HG03095 (cell line): ENCODE results near the gene OXLD1.

Source experiments
- ATAC-seq: cut with Tn5 transposase; IDR thresholded peaks from one replicate; pipeline ENCODE4 v1.9.1; 2021; ENCODE audit warnings: moderate library complexity; ENCODE audit not compliant: unreplicated experiment

Gene OXLD1

DNA sequence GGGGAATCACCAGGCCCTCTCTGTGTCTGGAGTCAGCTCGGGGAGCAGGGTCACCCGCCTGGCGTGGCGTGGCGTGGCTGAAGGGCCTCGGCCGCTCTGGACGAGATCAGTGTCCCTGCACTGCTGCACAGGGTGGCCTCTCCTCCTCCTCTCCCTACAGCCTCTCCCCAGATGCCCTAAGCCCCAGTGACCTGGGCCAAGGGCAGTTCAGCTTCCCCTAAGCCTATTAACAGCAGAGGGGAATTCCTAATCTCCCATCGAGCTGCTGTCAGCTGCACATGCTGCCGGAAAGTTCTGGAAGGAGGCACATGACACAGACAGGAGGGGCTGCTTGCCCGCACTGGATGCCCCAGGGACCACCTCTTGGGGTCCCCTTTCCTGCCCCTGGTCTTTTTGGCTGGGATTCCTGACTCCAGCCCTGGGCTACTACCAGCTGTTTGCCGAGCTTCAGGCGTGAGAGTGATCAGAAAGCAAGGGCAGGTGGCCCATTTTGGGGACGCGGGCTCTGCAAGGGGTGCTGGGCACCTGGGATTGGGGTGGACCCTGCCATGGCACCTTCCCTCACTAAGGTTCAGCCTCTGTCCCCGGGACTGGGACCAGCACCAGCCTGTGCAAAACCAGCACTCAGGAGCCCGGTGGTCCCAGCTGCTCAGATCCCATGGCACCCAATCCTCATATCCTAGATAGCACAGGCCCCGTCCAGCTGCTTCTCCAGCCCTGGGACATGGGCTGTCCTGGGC, 10.9 kb downstream of the OXLD1 start:
- ATAC-seq: no peak

DNA sequence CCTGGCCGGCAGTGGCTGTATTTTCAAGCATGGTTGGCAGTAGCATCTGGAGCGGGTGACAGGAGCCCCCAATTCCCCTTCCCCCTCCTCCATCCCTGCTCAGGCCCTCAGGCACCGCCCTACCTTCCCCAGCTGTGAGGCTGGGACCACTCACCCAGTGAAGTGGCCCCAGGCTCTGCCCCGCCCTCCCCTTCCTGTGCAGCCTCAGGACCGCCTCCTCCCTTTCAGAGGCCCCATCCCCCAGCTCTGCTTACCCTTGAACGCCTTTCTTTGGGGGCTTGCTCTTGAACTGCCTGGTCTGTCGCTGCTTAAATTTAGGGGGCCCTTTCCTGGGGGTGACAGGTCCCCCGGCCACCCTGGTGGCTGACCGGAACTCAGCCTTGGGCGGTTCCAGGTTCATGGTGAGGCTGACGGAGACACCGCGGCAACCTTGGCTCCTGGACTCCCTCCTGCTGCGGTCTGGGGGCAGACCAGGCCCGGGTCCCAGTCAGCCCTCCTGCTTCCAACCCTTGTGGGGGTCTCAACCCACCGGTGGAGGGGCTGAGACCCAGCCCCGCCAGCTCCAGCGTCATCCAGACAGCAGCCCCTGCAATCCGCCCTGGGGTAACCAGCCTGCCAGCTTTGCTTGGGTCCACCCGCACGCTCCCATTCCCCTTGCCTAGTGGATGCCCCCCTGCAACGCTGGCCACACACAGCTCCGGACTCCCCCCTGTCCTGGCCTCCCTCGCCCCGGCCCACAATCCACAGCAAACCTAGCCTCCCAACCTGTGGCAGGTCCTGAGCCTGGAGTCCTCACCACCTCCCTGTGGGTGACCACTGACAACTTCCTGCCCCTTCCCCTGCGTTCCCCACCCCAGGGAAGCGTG, 13.3 kb downstream of the OXLD1 start:
- no peak for ATAC-seq

DNA sequence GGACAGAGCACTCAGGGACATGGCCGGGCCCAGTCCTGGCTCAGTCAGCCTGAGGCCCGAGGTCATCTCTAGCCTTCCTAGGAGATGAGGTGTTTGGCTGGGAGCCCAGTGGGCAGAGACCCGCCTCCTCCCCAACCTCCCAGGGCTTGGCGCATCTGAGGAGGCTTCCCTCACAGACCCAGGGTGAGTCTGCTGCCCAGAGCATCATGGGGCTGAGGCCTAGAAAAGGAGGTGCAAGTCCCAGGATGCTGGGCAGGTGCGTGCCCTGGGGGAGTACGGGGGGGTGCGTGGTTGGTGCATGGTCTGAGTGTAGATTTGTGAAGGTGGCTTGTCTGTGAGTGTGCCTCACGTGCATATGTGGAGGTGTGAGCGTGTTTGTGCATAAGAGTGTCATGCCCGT, 14.7 kb downstream of the OXLD1 start:
- ATAC-seq: no peak

DNA sequence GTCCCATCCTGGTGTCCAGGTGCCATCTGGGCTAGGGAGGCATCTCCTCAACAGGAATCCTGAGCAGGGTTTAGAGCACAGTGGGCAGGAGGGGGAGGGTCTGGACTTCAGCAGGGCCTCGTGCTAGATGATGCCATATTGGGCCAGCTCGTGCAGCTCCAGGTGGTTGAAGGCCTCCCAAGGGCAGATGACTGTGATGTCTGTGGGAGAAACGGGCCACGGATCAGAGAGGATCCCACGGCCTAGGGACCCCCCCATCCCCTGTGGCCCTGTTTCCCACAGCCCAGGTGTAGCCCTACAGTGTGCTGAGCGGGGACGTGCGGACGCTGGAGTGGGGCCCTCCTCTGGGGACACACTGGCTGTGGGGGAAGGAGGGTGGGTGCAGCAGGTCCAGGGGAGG, 15.5 kb downstream of the OXLD1 start:
- ATAC-seq: no peak

DNA sequence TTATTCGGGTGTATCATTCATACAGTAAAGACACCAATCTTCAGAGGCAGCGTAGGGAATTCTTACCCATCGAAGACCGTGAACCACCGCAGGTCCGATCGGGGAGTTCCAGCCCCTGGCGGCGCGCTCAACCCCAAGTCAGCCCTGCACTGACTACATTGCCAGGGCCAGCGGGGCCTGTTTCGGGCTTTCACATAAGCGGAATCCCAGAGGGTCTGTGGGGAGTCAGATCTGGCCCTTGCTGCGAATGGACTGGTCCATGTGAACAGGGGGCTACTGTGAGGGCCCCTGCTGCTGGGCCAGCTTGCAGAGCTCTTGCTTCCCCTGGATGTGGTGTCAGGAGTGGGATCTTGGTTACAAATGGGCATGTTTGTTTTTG, 17.7 kb downstream of the OXLD1 start:
- ATAC-seq: no peak

DNA sequence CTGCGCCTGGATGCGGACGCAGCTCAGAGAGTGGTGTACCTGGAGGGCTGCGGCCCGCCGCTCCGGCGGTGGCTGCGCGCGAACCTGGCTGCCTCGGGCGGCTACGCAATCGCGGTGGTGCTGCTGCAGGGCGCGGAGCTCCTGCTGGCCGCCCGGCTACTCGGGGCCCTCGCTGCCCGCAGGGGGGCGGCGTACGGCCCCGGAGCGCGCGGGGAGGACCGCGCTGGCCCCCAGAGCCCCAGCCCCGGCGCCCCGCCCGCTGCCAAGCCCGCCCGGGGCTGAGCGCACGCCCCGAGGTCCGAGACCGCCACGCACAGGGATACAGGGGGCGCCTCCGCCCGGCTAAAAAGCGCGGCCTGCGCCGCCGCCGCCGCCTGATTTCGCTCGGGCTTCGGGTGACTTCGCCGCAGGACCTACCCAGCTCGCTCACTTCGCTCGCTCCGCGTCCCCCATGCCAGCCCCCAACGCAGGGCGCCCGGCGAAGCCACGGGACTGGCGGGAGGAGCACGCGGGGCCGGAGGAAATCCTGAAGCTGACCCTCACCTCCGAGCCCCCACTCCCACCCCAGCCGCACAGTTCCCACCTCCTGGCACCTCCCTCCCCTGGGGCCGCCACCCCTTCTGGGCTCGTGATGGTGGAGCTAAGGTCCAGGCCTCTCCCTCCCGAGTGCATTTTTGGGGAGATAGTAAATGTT, 18.2 kb downstream of the OXLD1 start:
- ATAC-seq: no peak

DNA sequence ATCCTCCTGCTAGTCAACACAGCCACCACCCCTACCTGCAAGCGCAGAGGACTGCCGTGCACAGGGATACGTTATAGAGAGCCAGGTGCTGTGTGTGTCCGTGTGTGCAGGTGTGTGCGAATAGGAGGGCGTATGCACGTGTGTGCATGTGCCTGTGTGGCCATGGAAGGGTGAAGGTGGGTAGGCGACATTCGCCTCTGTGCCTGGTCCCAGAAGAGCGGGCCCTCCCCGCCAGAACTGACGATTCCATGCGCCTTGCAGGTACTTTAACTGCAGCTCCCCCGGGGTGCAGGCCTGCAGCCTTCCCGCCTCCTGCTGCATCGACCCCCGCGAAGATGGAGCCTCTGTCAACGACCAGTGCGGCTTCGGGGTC, 18.8 kb downstream of the OXLD1 start:
- no peak for ATAC-seq

DNA sequence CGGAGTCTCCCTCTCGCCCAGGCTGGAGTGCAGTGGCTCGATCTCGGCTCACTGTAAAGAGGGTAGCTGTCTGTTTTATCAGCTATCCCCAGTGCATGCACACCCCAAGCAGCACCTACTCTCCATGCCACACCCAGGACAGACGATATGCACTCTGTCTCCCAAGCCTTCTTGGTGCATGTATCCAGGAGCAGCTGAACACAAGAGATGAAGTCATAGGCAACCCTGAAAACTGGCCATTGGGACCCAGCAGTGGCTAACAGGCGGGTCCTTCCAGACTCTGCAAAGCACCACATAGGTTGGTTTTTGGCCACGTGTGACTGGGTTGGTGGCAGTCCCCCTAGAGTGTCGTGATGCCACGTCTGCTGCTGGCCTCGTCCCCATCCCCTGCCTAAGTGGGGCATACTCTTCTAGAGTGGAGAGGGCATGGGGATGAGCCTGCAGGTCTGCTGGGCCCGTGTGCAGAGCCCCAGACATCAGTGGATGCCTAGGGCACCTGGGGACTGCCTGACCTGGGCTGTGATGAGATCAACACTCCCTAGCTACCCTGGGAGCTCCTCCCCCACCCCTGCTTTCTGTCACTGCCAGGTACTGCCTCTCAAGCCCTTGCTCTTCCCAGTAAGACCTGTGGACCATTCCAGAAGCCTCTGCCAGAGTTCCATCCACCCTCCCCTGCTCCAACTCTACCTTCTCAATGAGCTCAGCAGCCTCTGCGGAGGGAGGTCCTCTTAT, 19.4 kb downstream of the OXLD1 start:
- no peak for ATAC-seq

DNA sequence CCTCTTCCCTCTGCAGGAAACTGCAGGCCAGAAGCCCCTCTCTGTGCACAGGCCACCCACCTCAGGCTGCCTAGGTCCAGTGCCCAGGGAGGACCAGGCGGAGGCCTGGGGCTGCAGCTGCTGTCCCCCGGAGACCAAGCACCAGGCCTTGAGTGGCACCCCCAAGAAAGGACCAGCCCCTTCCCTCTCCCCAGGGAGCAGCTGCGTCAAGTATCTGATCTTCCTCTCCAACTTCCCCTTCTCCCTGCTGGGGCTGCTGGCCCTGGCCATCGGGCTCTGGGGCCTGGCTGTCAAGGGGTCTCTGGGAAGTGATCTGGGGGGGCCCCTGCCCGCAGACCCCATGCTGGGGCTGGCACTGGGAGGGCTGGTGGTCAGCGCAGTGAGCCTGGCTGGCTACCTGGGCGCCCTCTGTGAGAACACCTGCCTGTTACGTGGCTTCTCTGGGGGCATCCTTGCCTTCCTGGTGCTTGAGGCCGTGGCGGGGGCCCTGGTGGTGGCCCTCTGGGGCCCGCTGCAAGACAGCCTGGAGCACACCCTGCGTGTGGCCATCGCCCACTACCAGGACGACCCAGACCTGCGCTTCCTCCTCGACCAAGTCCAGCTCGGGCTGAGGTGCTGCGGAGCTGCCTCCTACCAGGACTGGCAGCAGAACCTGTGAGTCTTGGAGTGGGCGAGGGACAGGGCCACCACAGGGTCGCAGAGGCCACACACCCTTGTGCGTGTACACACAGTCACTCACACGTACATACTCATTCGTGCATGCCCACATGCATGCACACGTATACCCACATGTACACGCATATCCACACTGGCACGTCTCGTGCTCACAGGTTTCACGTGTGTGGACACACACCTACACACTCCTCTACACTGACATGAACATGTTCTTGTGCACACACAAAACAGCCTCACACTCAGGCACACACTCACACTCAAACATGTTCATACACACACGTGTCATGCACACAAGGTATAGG, 21.1 kb downstream of the OXLD1 start:
- ATAC-seq: no peak

DNA sequence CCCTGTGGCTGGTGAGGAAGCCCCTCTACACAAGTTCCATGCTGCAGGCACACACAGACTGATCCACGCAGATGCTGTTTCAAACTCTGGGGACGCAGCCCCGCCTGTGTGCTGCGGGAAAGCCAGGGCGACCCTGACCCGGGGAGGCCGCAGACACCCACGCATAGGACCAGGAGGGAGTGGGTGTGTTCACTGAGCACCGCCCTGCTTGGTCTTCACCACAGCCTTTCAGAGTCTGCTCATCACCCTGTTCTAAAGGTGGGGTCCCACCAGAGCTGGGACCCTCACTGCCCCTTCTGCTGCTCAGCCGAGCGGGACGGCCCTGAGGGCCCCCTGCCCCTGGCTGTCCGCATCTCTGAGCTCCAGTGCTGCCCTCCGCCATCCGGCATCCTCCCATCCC, 21.9 kb downstream of the OXLD1 start:
- no peak for ATAC-seq

DNA sequence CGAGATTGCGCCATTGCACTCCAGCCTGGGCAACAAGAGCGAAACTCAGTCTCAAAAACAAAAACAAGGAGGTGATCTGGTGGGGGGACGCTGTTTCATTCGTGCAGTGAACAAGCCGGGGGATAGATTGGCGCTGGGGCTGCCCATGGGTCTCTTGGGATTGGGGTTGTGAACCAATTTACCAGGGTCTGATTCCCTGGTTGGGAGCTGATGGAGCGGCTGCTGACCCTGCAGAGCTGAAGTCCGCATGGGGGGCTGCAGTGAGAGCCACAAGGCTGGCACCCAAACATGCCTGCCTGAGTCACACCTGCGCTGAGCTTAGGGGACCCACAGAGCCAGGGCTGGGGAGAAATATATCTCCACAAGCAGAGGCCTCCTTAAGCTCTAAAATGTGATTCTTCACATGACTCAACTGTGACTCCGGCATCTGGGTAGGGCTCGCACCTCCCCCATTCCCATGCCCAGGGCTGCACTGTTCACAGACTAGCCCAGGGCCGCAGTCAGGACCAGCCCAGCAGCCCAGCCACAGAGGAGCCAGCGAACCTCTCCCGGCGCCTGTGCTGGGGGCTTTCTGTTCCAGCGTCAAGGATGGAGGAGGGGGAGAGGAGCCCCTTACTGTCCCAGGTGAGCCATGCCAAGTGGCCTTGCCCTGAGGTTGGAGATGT, 24.4 kb downstream of the OXLD1 start:
- no peak for ATAC-seq

DNA sequence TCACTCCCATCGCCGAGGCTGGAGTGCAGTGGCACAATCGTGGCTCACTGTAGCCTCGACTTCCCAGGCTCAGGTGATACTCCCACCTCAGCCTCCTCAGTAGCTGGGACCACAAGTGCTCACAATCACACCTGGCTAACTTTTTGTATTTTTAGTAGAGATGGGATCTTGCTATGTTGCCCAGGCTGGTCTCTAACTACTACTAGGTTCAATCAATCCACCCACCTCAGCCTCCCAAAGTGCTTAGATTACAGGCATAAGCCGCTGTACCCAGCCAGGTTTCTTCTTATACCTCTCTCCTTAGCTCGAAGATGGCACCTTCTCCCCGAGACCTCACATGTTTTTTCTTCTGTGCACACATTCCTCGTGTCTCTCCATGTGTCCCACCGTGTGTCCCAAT, 26.4 kb downstream of the OXLD1 start:
- no peak for ATAC-seq

DNA sequence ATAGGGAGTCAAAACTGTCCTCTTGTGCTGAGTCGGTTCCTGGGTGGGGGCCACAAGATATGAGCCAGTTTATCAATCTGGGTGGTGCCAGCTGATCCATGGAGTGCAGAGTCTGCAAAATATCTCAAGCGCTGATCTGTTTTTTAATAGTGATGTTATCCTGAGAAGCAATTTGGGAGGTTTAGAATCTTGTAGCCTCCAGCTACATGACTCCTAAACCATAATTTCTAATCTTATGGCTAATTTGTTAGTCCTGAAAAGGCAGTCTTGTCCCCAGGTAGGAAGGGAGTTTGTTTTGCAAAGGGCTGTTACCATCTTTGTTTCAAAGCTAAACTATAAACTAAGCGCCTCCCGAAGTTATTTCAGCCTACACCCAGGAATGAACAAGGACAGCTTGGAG, 27.7 kb downstream of the OXLD1 start:
- no peak for ATAC-seq

DNA sequence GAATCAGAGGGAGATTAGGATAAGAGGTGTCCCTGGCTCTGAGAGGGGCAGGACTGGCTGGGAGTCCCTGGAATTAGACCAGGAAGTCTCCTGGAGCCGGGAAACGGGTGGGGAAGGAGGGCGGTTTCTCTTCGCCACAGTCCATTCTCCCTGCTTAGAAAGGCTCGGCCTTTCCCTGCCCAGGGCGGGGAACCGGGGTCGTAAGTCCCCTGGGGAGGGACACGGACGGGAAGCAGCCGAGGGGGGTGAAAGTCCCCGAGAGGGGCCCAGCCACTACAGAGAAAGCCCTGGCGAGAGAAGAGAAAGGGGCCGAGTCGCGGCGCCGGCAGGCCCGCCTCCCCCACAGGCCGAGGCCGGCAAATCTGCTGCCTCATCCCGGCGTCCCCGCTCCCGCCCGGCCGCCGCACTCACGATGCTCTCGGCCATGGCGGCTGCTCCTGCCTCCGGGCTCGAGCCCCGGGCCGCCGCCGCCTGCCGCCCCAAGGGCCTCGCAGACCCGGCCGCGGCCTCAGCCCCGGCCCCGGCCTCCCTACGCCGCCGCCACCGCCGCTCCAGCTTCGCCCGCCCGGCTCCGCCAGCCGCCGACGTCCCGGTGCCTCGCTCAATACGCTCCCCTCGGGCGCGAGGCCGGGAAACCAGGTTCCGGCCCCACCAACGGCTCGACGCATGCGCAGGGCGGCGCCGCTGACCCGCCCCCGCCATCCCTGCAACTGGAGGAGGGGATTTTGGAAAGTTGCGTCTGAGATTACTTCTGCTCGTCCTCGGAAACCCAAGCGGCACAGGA, 29.7 kb downstream of the OXLD1 start, which contains the start of the genes NPLOC4 and TSPAN10:
Gene NPLOC4 (minus strand): TSS at position 608 of the 784 bp plus-strand sequence. CDS start 182 bp downstream, at position 426.
Gene TSPAN10 (plus strand): TSS at position 692 of the 784 bp plus-strand sequence. CDS start 5,217 bp downstream, outside the sequence.
- peak; percentile 65 for ATAC-seq

DNA sequence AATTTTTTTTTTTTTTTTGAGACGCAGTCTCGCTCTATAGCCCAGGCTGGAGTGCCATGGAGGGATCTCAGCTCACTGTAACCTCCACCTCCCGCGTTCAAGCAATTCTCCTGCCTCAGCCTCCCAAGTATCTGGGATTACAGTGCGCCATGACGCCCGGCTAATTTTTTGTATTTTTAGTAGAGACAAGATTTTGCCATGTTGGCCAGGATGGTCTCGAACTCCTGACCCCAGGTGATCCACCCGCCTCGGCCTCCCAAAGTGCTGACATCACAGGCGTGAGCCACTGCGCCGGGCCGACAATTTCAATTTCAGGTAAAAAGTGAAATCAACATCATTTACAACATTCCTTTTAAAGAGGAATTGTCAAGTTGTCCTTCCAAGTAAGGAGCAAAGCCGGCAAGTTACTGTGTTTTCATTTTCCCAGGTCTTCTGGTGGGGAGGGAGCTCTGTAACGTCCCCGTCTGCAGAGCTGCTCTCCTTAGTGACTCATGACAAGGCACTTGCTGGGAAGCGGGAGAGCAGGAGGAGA, 30.4 kb downstream of the OXLD1 start:
- peak; percentile 12 for ATAC-seq

DNA sequence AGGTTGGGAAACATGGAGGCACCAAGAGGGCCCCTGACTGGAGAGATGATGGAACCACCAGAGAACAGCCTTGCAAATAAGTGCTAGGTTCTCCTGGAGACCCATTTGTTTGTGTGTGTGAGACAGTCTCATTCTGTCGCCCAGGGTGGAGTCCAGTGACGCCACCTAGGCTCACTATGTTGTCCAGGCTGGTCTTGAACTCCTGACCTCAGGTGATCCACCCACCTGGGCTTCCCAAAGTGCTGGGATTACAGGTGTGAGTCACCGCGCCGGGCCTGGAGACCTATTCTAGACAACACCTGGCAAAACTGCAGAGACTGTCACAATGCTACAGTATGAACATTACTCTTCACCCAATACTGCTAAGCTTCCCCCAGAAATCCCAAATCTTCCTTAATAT, 31.0 kb downstream of the OXLD1 start:
- ATAC-seq: no peak

DNA sequence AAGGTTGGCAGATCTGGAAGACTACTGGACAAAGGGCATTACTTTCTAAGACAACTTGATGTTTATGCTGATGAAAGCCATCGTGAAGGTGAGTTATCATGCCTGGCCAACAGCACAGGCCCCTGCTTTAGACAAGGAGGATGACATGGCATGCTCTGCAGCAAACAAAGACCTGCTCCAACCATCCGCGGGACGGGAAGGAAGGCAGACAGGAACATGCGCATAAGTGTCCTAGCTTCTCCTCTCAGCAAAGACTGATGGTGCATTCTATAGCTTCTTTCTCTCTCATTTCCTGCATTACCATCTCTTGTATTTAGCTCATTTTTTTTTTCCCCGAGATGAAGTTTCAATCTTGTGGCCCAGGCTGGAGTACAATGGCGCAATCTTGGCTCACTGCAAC, 34.9 kb downstream of the OXLD1 start:
- ATAC-seq: no peak

DNA sequence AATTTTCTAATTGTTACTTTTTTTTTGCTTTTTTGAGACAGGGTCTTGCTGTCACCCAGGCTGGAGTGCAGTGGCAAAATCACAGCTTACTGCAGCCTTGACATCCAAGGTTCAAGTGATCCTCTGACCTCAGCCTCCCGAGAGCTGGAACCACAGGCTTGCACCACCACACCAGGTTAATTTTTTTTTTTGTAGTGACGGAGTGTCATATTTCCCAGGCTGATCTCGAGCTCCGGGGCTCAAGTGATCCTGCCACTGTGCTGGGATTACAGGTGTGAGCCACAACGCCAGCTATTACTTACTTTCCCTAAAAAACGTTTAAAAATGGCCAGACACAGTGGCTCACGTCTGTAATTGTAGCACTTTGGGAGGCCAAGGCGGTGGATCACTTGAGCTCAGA, 36.1 kb downstream of the OXLD1 start:
- no peak for ATAC-seq
